NCI-H526 (cell line): ENCODE data around the gene ACSL3.

Experiments used
- DNase-seq, 2 experiments: peaks; one replicate each; lab custom pipeline; 2025; lab: John Stamatoyannopoulos, UW

ACSL3 gene

GRCh38 chr2:222879604-222879933 lies 18.7 kb downstream of the ACSL3 start:
- no peak for DNase-seq

- no peak for DNase-seq
These were observed 21.7 kb downstream of the ACSL3 start for GRCh38 chr2:222882484-222882928.

DNA sequence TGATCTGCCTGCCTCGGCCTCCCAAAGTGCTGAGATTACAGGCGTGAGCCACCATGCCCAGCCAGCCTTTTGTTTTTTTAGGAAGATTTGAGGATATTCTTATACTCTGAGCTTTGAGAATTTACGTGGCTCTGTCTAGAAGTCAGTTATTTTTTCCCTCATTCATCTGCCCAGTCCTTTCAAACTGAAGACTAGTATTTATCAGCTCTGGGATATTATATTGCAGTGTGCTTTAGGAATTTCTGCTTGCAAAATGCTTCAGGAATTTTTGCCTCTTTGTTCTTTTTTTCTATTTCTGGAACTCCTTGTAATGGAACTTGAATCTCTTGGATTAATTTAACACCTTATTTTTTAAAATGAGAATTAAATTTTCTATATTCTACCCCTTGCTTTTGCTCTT lies 22.6 kb downstream of the ACSL3 start:
- no peak for DNase-seq

DNA sequence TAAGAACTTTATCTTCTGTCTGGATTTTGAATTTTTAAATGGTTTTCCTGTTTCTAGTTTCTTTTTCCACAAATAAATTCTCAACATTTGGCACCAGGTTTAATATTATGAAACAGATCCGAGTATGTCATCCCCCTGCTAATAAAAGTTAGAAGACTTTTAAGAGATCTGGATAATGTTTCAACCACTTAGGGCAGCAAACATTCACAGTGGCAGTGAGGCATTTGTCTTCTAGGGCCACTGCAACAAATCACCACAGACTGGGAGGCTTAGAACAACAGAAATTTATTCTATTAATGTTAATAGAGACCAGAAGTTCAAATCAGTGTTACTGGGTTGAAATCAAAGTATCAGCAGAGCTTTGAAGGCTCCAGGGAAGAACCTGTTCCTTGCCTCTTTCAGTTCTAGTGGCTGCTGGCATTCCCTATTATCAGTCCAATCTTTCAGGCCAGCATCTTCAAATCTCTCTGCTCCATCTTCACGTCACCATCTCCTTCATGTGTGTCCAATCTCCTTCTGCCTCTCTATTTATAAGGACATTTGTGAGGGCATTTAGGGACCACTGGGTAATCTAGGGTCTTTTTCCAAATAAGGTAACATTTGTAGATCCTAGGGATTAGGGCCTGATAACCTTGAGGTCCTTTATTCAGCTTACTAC lies 23.4 kb downstream of the ACSL3 start:
- no peak for DNase-seq

- DNase-seq = no peak
These were observed 24.1 kb downstream of the ACSL3 start for GRCh38 chr2:222884805-222885424.

- DNase-seq = no peak
These were observed 26.3 kb downstream of the ACSL3 start for GRCh38 chr2:222887124-222887523.

GRCh38 chr2:222888716-222889115 lies 27.9 kb downstream of the ACSL3 start:
- DNase-seq = no peak

DNA sequence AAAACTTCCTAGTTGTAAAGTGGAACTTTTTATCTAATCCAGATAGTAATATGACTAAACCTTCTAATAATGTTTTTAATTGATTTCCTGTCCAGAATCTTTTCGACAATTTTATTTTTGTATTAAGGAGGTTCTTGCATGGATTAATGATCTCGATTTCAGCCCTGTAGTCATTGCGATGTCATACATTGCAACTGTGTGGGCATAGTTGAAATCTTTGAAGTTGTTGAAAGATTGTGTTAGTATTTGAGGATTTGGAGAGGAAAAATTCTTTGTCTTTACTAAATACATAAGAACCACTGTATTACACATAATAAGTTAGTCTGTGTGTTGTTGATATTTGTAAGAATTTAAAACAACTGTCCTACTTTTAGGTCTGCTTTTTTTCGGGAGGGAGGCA lies 31.1 kb downstream of the ACSL3 start:
- DNase-seq = no peak

DNA sequence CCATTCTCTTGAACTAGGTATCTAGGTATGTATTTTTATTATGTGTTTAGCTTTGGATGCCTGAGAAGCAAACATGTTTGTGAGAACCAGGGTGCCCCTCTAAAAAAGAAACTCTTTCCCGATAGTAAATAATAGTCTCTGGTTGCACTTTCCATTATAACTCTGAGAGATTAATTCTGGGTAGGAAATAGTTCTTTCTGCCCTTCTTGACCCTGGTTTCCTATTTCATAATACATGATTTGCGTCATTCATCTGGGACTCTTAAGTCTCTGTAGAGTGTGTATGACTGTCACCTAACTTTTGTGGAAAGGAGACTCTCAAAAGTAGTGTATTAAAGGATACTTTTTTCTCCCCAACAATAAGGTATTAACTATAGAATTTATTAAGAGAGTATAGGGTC lies 31.5 kb downstream of the ACSL3 start:
- no peak for DNase-seq

- DNase-seq = no peak
These were observed 31.9 kb downstream of the ACSL3 start for GRCh38 chr2:222892761-222893160.

DNA sequence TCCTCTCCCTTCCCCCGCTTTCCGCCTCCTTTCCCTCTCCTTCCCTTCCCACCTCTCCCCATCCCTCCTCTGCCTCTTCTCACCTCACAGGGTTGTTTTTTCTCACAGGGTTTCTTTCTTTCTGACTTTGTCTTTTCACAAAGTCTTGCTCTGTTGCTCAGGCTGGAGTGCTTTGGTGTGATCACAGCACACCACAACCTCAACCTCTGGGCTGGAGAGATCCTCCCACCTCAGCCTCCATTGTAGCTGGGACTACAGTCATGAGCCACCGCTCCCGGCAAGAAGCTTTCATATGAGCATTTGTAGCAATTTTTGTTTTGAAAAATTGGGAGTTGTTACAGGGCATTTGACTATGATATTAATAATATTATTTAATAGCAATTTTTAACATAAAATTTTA lies 32.9 kb downstream of the ACSL3 start:
- DNase-seq = no peak

DNA sequence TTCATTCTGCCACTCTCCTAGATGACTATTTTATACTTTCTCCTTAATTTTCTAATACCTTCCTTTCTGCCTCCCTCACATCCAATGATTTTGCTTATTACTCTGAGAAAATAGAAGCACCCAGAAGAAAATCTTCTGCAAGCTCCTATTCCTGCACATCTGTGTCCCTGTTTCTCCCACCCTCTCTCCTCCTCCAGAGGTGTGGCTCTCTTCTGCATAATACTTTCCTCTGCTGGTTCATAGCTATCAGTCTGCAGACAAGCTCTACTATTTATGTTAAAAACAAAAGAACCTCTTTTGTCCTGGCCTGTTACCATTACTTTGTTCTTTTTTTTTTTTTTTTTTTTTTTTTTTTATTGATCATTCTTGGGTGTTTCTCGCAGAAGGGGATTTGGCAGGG lies 34.3 kb downstream of the ACSL3 start:
- DNase-seq = no peak

DNA sequence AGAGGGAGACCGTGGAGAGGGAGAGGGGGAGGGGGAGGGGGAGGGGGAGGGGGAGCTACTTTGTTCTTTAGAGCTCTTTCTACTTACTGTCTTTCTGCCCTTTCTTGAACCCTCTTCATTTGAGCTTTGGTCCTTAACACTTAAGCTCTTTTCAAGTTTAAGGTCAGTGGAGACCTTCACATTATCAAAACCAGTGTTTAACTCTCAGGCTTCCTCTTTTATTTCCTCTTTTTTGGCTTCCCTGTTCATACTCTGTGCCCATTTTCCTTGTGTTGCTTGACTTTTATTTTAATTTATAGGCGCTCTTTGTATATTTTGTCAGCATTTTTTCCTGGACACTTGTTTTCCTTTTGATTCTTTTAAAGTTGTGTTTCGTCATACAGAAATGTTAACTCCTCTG lies 37.1 kb downstream of the ACSL3 start:
- no peak for DNase-seq

GRCh38 chr2:222899413-222900181 lies 38.8 kb downstream of the ACSL3 start:
- no peak for DNase-seq

- DNase-seq = no peak
These were observed 39.5 kb downstream of the ACSL3 start for GRCh38 chr2:222900354-222900753.

DNA sequence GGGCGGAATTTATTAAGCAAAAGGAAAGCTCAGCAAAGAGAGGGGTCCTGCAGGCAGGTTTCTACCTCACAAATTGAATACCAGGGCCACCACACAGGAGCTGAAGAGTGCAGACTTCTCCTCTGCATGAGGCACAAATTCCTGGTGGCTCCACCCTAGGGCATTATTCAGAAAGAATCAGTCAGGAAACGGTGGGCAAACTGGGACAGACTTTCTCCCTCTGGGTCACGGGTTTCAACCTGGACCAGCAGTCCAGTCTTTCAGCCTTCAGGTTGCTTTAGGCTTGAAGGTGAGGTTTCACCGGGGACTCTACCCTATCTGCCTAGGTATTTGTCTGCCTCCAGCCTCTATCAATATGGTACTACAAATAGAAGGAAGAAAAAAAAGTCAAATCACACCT lies 41.8 kb downstream of the ACSL3 start:
- no peak for DNase-seq

DNA sequence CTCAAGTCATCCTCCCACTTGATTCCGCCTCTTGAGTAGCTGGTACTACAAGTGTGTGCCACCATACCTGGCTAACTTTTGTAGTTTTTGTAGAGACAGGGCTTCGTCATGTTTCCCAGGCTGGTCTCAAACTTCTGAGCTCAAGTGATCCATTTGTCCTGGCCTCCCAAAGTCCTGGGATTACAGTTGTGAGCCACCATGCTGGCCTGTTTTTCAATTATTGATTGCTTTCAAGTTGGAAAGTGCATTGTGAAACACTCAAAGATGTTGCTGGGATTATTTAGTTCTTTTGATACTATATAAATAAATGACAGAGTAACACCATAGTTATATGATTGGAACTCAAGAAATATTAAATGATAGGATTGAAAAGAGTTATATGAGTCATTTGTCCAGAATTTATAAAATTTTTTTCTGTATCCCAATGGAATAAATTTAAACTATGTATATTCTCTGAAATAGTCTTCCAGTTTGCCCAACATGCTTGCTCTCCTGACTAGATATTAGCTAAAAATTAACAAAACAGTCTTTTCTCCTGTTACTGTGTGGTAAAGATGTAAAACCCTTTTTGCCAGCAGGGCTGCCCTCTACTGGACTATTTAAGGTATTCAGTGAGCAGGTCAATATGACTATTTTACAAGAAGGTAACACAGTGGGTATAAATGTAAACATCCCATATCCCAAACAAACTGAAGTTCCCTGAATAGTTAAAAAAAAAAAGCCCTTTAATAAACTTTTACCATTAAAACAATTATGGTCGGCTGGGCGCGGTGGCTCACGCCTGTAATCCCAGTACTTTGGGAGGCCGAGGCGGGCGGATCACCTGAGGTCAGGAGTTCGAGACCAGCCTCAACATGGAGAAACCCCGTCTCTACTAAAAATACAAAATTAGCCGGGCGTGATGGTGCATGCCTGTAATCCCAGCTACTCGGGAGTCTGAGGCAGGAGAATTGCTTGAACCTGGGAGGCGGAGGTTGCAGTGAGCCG lies 42.7 kb downstream of the ACSL3 start:
- peak; percentile 13 to 51 for DNase-seq

GRCh38 chr2:222904557-222905258 lies 43.9 kb downstream of the ACSL3 start:
- no peak for DNase-seq

DNA sequence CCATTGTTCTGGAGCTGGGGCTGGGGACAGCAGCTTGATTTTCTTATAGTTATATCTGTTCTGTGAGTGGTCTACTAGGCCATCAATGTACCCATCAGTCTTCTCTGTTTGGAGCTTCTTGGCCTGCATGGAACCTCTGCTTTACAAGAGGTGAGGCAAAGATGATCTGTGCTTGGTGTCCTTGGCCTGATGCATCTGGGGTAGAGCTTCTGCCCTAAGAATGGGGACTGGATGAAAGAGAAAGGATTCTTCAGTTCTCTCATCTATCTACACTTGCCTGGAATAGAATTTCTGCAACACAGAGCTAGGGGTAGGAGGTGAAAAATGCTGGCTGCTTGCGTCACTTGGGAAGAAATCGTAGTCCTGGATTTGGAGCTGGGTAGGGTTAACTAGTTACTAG lies 46.2 kb downstream of the ACSL3 start:
- no peak for DNase-seq

DNA sequence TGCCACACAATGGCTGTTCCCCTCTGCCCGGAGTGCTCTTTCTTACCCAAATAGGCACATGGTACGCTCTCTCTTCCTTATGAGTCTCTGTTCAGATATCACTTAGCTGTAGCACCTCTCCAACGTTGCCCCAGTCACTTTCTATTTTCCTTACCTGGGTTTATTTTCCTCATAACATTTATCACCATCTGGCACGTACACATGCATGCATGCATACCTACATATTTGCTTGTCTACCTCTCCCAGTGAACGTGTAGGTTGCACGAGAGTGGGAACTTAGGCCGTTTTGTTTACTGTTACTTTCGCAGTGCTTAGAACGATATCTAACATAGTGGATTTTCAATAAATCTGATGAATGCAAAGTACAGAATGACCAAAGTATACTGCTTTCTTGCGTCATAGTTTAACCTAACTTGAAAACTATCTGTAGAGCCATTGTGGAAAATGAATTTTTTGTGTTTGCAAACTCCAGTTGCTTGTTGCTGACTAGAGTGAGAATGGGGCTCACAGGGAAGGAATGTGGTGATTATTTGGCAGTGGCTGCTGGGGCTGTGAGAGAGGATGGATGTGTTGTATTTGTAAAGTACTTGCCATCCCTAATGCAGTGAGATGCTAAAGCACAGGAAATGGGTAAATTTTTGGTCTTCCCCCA lies 47.1 kb downstream of the ACSL3 start:
- DNase-seq = no peak

DNA sequence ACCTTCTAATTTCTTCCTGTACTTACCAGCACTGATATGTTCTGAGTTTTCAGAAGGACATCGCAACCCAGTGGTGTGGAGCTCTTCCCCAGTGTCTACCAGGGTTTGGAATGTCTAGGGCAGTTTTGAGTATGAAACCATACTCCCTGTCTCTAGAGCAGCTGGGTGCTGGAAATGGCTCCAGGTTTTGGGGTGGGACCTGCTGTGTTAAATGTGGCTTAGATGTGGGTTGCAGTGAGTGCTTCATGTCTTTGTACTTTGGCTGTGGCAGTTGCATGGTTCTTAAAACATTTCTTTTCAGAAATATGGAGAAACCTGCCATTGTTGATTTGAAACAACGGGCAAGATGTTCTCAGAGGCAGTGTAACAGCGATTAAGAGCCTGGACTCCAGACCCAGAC lies 48.5 kb downstream of the ACSL3 start:
- DNase-seq = no peak
